WERI-Rb-1 (cell line): ENCODE data around the gene RBMS3.

Source experiments
- DNase-seq: peaks from one replicate; pipeline ENCODE4 v3.0.0-alpha.2; 2020
- H3K27ac ChIP-seq: fragments of 250-450 bp; sonication (Bioruptor Pico); 2 replicates; pipeline ENCODE4 v1.5.1; 2020; ENCODE audit warnings: mild to moderate bottlenecking, moderate library complexity
- H3K27me3 ChIP-seq: fragments of 250-450 bp; sonication (Bioruptor Pico); 2 replicates; pipeline ENCODE4 v1.5.1; 2021; ENCODE audit warnings: mild to moderate bottlenecking, low read depth, moderate library complexity; ENCODE audit not compliant: insufficient read depth, severe bottlenecking
- H3K36me3 ChIP-seq: fragments of 250-450 bp; sonication (Bioruptor Pico); 2 replicates; pipeline ENCODE4 v1.5.1; 2020; ENCODE audit warnings: mild to moderate bottlenecking, moderate library complexity
- H3K4me3 ChIP-seq: 2 replicates; pipeline ENCODE4 v1.5.1; 2011; ENCODE audit warnings: low read depth, mild to moderate bottlenecking, control low read depth, low read length
- H3K9me3 ChIP-seq: fragments of 250-450 bp; sonication (Bioruptor Pico); 2 replicates; pipeline ENCODE4 v1.5.1; 2021; ENCODE audit warnings: mild to moderate bottlenecking, moderate library complexity; ENCODE audit not compliant: severe bottlenecking
- TF ChIP-seq, protein P1 (sequence below): IDR thresholded peaks from 2 replicates; pipeline ENCODE4 v1.5.1; 2011; ENCODE audit warnings: low read depth, mild to moderate bottlenecking, control low read depth, inconsistent platforms, low read length

Gene RBMS3

DNA sequence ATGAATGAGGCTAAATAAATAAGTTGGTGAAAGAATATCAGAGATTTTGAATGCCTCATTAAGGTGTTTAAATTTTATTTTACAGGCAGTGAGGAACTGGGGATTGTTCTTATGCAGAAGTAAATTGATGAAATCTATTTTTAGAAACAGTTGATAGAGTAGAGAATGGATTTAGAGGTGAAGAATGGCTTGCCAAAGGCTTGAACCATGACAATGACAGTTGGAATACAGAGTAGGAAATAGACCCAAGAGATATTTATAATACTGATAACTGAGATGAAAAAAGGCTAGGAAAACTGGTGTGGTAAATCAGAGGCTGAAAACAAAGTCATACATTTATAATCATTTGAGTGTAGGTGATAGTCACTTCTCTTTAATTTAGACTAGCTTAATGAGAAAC, 39.0 kb upstream of the RBMS3 start:
- H3K27ac ChIP-seq: no peak overlapping the region
- DNase-seq: no peak
- no peaks in the 10 kb centered on the region for H3K9me3 ChIP-seq
- TF ChIP-seq, protein P1, sequence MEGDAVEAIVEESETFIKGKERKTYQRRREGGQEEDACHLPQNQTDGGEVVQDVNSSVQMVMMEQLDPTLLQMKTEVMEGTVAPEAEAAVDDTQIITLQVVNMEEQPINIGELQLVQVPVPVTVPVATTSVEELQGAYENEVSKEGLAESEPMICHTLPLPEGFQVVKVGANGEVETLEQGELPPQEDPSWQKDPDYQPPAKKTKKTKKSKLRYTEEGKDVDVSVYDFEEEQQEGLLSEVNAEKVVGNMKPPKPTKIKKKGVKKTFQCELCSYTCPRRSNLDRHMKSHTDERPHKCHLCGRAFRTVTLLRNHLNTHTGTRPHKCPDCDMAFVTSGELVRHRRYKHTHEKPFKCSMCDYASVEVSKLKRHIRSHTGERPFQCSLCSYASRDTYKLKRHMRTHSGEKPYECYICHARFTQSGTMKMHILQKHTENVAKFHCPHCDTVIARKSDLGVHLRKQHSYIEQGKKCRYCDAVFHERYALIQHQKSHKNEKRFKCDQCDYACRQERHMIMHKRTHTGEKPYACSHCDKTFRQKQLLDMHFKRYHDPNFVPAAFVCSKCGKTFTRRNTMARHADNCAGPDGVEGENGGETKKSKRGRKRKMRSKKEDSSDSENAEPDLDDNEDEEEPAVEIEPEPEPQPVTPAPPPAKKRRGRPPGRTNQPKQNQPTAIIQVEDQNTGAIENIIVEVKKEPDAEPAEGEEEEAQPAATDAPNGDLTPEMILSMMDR: no peak
- H3K27me3 ChIP-seq: no peaks in the 10 kb centered on the region
- H3K4me3 ChIP-seq: no peak overlapping the region
- no peaks in the 10 kb centered on the region for H3K36me3 ChIP-seq

DNA sequence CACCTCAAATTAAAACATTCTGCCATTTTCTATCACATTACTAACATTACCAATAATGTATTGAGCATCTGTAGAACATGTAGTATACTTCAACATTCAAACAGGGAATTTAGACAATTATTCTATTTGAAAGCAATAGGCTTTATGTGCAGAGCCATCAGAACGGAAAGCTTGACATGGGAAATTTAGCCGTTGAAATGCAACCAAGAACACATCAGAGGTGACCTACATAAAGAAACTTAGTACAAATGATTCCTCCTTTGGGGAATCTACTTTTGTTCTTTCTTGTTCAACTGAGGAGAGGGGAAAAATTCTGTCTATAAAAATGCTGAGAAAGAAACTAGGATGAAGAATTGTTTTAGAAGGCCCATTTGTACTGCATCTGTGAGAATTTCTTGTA, 38.6 kb upstream of the RBMS3 start:
- Histone ChIP-seq H3K27ac (no peak overlapping the region), H3K9me3 (no peaks in the 10 kb centered on the region)
- TF ChIP-seq, protein P1: no peak

DNA sequence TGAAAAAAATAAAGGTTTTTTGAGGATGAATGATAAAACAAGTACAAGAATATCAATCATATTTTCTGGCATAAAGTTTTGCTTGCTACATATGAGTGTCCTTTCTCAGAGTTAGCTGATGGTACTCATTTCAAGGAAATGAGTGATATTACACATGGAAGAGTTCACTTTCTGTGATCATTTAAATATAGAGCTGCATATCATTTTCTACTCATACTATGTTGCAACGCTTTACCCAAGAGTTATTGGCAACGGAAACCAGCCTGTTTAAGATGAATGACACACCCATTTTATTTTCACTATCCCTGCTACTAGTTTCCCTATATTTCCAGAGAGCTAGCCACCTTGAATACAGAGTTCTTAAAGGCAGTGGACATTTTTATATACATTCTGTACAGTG, 35.4 kb upstream of the RBMS3 start:
- Histone ChIP-seq H3K9me3 (no peaks in the 10 kb centered on the region), H3K36me3 (no peaks in the 10 kb centered on the region), H3K27me3 (no peaks in the 10 kb centered on the region), H3K4me3 (no peak overlapping the region), H3K27ac (no peak overlapping the region)
- DNase-seq: no peak
- TF ChIP-seq, protein P1: no peak

More for the DNA sequence above, 38.6 kb upstream of the RBMS3 start:
- DNase-seq: no peak
- H3K4me3 ChIP-seq: no peak overlapping the region
- no peaks in the 10 kb centered on the region for H3K27me3 ChIP-seq
- H3K36me3 ChIP-seq: no peaks in the 10 kb centered on the region

DNA sequence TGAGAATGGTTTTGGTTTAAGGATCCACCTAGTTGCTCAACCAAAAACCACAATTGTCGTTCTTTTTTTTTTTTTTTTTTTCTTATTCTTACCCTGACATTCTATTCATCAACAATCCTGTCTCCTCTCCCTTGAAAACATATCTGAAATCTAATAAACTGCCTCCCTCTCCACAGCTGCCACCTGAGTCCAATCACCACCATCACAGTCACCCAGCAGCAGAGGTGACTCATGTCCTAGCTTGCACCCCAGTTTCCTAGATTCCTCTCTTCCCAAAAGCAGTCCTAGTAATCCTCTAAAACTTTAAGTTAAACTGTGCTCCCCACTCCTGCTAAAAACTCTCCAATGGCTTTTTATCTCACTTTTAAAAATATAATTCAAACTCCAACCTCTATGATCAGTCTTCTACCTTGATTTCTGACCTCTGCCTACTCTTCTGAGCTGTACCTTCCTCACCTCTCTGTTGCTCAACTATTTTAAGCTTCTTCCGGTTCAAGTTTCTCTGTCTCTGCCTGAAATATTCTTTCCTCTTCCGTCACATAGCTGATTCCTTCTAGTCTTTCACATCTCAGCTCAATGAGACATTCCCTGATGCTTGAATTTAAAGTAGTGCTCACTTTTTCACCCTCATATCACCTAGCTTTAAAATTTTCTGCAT, 33.7 kb upstream of the RBMS3 start:
- TF ChIP-seq, protein P1: no peak
- no peak overlapping the region for H3K4me3 ChIP-seq
- H3K9me3 ChIP-seq: no peaks in the 10 kb centered on the region
- no peaks in the 10 kb centered on the region for H3K27me3 ChIP-seq
- no peak overlapping the region for H3K27ac ChIP-seq
- DNase-seq: no peak
- H3K36me3 ChIP-seq: no peaks in the 10 kb centered on the region

DNA sequence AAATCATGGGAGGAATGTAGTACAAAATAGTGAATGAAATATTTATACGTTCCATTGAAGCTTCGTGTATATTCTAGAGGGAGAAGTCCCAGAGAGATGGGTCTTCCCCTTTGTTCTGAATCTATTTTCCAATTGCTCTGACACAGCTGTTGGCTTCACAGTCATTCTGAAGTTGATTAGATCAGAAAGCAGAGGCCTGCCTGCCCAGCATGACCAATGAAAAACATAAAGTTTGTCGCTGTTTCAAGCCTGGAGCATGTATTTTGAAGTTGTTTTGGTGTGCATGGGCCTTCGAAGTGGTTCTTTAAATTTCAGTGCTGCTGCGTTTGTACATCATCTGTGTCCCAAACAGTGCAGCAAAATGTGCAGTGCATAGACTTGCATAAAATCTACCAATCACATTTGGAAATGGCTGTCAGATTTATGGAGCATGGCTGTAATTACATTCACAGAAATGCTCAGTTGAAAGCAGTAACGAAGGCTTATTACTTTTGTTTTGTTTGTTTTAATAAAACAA, 31.0 kb upstream of the RBMS3 start:
- Histone ChIP-seq H3K27me3 (no peaks in the 10 kb centered on the region), H3K4me3 (no peak overlapping the region), H3K27ac (no peak overlapping the region), H3K36me3 (no peaks in the 10 kb centered on the region), H3K9me3 (no peaks in the 10 kb centered on the region)
- no peak for DNase-seq
- TF ChIP-seq, protein P1: no peak
